Mesenteric fat pad (tissue), 1 donor: Measurements from ENCODE around the gene KIAA0408. TPM values are rescaled to one million over a fixed set of nuclear protein-coding genes. Genes with fewer than 3 reads are reported as not detected.
"Not testable (repeated sequence)": the region's sequence is repeated elsewhere in the genome, so short reads cannot be mapped to it uniquely, and the experiment has no call there.

ENCODE experiments used
- DNase-seq: peaks from one replicate; pipeline ENCODE4 v3.0.0-alpha.2; 2020; ENCODE audit warnings: low spot score
- total RNA-seq: library from RNA; stranded (reverse); fragmentation: NEBNext Ultra II Directional; extraction: Animal tissue kit (Norgen Biotek cat#: 25700); gene quantifications from one replicate; pipeline ENCODE4 v1.2.1, GENCODE V29; 2021
- donor health status: DM: yes; HTN: yes; CAD: no.

KIAA0408 gene
- total RNA-seq, 1 donor from 2014 or later: 2.7 TPM

DNA sequence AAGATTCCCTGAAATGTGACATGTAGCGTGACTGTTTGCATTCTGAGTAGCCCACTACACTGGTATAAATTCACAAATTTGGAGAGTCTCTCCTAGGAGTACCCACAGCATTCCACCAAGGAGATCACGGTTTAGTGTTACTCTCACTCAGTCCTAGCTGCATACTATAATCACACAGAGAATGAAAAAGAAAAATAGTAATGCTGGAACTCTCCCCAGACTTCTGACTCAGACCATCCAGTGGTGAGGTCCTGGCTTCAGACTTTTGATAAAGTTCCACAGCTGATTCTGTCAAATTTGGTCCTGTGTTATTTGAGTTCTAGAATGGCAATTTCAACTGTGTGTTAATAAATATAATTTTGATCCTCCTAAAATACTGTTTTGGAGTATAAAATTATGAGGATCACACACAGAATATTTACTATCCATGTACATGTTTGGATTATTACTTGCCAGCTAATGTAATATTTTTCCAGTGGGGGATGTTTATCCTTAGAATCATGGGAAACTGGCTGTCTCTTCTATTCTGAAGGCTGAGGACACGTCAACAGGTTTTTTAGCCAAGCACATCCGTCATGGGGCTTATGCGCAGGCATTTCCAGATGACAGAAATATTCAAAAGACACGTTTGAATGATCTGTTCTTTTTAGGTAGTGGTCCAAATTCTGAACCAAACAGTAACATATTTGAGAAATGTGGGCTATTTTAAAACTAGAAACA, 5.1 kb upstream of the KIAA0408 start:
- DNase-seq: no peak

DNA sequence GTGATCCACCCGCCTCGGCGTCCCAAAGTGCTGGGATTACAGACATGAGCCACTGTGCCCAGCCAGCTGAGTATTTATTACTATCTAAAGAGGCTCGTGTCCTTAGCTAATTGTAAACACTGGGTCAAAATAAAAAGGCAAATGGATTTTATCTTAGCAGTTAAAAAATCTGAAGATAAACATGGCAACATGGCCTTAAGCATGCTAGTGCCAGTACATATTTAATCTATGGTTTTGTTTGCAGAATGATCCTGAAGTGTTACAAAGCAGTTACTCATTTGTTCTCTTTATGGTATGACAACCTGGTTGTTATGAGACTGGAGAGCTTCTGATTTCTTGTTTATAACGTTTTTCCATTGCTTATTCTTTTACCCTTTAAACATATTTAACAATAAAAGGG, 3.9 kb upstream of the KIAA0408 start:
- no peak for DNase-seq

DNA sequence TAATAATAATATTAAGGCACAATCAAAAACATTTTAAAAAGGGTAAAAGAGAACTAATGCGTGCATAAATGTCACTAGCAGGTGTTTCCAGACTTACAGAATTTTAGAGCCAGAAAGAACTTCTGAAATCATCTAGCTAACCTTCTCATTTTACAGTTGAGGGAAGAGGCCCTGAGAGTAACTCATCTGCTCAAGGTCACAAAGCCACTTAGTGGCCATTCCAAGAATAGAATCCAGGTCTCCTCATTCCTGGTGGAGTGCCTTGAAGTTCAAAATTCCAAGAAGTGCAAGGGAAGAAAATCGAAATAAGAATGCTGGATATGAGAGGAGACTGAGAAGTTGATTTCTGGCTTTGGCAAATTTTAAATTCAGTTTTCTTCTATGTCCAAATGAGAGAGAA, 3.2 kb upstream of the KIAA0408 start:
- no peak for DNase-seq

DNA sequence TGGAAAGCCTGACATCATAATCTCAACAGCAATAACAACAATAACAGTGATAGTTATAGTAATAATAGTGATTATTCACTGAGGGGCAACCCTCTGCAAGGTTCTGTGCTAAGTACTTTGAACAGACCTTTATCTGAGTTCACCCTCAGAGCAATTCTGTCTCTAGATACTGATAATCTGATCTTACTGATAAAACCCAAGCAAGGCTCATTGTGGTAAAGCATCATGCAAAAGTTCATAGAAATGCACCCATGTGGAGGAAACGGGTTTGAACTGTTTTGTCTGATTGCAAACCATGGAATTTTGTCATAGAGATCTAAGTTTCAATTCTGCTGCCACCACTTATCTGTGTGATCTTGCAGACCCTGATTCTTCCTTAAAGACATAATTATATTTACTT, 1.3 kb upstream of the KIAA0408 start:
- no peak for DNase-seq

DNA sequence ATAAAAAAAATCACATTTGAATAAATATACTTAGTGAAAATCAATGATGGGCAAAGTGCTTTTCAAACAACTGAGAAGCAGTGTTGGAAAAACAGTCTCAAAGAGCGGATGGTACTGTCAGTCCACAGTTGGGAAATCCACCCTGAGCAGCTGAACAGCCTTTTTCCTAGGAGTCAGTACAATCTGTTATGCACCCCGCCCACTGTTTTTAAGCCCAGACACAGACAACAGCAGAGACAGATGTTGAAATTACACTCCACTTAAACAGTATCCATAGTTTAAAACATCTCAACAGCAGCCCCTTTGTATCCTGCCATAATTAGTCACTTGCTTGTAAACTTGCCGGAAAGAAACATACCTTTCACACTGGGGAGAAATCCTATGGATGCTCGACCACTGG, 372 bp downstream of the KIAA0408 start:
- DNase-seq: no peak

DNA sequence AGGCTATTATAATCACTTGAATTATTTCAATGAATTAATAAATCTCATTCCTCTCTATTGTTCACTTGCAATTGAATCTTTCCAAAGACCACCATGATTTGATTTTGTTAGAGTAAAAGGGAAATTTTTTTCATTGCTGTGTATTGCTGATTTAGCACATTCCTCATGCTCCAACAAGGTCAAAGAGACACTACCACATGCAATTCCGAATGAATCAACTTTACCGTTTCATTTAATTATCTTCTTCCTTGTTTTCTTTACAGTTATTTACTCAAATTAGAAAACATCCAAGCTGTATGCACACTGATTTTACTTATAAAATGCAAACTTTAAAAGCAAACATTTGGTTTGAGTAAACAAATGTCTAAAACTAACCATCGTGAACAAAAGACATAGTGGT, 967 bp downstream of the KIAA0408 start:
- DNase-seq: no peak

DNA sequence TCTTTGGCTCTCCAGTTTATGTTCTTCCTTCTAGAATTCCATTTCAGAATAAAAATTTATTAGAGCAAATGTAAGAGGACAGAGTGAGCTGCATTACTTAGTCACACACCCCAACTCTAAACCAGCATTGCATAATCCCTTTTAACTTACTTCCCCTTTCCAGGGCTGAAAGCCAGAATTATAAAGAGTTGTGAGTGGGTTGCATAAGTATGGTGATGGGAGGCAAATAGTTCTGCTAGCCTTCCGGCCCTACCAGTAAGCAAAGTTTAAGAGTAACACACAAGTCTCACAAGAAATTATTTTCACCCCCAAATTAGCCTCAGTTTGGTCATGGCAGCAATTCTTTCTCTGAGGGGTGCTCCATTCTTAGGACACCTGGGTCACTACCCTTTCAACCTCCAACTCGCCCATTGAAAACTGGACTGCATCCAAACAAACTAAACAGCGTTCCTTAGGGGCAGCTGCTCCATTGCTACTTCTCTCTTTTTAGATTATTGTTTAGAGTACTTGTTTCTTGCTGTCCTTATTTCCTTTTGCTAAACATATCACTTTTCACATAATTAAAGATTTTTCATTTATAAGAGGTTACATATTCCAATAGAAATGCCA, 1.6 kb downstream of the KIAA0408 start:
- DNase-seq: no peak

DNA sequence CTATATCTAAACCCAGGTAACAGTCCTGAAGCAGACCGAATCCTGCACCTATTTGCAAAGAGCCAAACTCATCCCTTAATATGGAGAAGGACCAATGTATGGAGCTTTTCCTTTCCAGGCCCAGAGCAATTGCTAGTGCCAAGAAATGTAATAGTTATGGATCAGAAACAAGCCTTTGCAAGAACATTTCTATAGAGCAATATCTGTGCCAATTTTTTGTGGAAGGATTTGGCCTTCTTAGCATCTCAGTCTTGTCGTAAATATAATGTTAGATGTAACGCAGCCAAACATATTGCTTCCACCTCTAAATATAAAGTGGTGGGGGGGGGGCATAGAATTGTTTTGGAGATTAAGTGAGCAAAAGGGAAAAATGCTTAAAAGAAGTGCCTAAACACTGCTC, 2.7 kb downstream of the KIAA0408 start:
- no peak for DNase-seq

DNA sequence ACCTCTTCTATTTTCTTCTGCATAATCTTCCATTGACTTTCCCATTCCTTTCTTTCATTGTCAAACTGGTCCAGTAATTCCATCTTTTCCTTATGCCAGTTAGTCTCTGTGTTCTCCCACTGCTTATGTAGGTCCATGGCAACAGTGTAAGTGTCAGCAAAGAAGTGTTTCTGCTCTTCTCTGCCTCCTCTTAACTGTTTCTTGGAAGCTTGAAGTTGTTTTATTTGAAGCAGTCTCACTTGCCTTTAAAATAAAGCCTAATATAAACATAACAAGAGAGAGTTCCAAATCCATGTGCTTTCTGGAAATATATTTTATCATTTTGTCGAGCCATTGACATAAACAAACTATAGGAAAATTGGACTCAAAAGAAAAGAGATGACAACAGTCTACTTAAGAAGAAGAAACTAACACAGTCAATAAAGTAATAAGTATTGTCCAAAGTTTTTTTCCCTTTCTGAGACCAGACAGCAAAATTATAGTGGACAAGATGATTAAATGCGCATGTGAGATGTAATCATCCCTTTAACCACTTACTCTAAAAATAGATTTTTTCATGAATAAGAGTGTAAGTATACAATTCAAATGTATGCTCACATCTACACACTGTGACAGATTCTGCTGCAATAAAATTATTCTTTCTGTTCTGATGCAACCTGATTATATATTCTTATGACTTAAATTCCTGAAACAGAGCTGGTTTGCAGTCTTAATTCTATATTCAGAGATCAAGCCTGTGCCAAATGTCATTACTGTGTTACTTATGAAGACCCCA, 5.2 kb downstream of the KIAA0408 start:
- DNase-seq: no peak

DNA sequence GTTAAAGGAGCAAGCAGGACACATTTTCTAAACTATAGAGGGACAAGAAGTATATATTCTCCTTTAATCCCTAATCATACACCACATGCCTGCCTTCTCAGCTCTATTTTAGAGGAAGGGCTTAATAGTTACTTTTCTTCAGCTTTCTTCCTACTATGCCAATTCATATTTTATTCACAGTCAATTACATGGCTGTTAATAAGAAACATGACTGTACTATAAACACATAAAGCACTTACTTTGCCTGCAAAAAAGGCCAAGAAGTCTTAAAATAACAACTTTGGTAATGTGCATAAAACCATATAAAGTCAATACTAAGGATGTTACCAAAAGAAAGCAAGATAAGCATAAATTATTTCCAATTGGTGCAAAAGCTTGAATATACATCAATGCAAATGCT, 6.4 kb downstream of the KIAA0408 start:
- no peak for DNase-seq

DNA sequence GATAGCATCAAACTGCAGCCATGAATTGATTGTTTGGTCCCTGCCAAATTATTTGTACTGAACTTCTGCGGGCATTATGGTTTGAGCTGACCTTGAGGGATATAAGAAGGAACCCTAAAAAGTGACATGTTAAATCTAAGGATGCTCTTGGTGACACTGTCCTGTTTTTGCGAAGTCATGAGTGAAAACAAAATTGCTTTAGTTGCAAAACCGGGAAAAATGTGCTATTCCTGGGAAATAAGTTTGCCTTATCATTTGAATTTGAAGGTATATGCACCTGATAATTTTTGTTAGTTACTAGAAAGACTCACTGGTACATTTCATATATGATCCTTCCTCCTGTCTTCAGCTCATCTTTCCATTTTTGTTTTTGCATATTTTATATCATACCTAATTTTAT, 7.8 kb downstream of the KIAA0408 start:
- DNase-seq: no peak

DNA sequence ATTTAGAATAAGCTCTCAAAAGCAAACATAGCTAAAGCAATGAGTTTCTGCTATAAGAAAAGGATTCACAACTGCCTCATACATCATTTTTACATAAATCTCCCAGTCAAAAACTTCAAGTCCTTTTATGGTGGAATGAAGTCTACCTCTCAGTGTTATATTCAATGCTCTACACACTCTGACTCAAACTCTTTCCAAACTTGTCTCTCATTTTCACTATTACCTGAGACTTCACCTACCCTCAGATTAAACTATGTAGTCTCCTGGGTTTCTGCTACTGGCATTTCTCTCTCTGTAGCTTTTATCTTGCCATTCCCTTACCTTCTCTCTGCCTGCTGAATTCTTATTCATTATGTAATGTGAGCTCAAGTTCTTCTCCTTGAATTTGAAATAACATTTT, 11.4 kb downstream of the KIAA0408 start:
- no peak for DNase-seq

DNA sequence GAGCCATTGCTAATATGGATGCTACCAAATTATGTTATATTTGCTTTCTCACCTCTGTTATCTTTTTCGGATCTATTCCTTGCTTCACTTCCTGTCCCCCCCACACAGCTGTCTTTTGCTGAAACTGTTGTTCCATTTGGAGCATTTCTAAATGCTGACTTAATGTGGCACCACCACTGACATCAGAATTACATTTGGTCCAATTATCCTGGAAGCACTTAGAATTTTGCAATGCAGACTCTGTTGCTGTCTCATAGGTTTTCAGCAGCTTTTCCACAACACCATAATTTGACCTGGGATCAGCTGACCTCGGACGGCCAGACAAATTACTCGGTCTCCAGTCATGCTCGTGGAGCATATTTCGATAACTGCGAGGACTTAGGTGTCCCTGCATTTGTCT, 12.8 kb downstream of the KIAA0408 start:
- DNase-seq: no peak

DNA sequence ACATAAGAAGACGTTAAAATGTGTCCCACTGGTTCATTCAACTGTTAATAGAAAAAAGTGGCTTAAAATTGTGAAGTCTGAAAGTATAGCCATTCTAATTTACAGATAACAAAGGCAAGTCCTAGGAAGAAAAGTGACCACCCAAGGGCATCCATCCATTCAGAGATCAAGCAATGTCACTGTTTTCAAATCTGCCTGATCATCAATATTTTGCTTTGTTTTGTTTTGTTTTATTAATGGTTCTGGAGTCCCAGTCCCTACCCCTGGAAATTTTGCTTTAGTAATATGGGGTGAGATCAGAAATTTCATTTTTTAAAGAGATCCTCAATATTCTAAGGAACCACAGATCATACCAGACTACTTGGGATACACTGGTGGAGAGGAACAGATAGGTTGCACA, 17.3 kb downstream of the KIAA0408 start:
- no peak for DNase-seq

DNA sequence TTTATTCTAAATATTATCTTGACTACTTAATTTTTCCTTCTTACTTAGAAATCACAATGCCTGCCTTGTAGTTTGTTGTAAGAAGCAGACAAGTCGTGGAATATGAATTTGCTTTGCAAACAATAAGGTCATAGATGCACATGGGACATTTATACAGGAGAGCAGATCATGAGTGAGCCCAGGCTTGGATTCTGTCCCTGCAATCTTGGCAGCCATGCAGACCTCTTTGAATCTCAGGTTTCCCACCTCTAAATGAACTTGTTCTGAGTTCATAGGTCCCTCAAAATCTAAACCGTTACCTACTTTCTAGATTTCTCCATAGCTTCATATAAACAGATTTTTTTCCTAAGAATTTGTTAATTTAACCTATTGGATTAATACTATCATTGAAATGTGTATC, 19.5 kb downstream of the KIAA0408 start:
- DNase-seq: no peak

DNA sequence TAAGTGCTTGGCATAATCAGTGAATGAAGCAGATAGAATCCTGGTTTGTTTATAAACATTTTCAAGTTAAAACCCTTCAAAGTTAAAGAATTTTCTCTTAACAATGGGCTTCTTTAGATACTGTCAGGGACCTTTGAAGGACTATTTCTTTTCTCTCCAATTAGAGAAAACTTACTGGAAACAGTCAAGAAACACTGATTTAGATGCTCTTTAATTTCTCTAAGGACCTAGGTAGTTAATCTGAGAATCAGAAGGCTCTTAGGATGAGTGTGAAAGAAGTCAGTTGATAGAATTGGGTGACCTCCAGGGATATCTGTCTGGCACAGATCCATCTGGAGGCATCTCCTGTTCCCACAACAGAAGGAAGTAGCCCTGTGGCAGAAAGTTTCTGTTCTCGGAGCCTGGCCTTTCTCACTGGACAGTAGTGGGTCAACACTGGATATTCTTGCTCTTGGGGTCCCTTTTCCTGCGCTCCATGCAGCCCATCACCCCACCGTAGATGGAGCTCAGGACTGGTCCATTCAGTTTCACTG, 22.5 kb downstream of the KIAA0408 start:
- no peak for DNase-seq

DNA sequence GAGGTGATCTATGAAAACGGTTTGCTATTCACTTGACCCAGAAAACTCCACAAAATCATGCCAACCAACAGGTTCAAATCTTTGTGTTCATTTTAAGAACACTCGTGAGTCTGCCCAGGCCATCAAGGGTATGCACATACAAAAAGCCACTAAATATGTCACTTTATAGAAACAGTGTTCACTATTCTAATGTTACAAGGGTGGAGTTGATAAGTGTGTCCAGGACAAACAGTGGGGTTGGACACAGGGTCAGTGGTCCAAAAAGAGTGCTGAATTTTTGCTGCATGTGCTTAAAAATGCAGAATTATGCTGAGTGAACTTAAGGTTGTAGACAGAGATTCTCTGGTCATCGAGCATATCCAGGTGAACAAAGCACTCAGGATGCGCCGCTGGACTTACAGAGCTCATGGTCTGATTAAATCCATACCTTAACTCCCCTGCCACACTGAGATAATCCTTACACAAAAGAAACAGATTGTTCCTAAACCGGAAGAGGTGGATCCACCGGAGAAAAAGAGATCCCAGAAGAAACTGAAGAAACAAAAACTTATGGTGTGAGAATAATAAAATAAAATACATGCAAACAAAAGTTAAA, 23.5 kb downstream of the KIAA0408 start:
- DNase-seq: no peak

DNA sequence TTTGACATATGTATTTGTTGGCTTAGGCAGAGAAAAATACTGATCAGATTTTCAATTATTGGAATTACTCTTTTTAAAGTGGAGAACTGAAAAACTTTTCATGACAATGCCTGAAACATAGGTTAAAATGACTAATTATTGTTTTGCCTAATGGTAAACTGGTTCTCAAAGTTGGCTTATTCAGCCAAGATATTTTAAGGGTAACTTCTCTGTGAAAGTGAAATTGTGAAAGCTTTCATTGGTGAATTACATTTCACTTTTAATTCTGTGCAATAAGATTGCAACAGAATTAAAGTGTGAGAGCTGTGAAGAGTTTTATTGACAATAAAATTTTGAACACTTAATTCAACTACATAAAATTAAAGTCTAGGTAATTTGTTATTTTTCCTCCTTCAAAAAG, 24.5 kb downstream of the KIAA0408 start:
- no peak for DNase-seq

DNA sequence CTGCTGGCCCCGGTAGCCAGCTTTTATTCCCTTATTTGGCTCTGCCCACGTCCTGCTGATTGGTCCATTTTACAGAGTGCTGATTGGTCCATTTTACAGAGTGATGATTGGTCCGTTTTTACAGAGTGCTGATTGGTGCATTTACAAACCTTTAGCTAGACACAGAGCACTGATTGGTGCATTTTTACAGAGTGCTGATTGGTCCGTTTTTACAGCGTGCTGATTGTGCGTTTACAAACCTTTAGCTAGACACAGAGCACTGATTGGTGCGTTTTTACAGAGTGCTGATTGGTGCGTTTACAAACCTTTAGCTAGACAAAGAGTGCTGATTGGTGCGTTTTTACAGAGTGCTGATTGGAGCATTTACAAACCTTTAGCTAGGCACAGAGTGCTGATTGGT, 30.6 kb downstream of the KIAA0408 start:
- DNase-seq: not testable (repeated sequence)

DNA sequence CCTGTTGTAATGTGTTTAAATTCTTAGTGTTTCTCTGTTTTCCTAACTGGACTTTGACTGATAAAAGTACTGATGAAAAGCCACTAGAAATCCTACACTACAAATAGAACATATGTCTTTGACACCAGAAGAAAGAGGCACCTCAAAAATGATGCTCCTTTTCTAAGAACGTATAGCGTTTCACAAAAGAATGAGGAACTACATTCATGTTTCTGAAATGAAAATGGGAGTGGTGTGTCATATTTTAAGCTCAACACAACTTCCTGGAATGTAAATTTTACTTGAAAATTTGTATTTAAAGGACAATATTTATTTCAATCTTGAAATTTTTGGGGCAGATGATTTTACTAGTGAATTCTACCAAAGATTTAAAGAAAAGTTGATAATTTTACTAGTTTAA, 35.3 kb downstream of the KIAA0408 start:
- DNase-seq: no peak

DNA sequence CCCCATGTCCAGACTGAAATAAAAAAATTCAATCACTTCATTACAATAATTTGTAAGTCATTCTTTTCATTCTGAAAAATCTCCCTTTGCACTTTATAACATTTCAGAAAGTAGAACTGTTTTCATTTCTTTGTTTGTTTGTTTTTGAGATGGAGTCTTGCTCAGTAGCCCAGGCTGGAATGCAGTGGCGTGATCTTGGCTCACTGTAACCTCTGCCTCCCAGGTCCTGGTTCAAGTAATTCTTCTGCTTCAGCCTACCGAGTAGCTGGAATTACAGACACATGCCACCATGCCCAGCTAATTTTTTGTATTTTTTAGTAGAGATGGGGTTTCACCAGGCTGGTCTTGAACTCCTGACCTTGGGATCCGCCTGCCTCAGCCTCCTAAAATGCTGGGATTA, 38.0 kb downstream of the KIAA0408 start:
- DNase-seq: not testable (repeated sequence)

DNA sequence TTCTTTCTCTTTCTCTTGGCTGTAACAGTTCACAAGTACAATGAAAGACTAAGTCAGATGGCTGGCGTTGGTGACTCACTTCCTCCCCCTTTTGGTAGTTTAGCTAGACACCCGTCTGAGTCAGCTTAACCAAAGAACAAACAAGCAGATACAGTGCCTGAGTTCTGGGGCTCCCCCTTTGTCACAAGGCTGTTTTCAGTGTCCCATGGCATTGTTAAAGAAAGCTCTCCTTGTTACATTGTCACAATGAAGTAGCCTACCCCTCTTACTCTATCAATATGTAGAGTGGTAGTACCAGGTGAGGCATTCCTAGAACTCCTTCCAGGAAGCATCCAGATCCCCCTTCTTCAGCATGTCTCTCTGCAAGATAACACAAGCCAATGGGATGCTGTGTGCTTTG, 38.6 kb downstream of the KIAA0408 start:
- DNase-seq: no peak
